Measurements from ENCODE around the gene MAPK10.

GRCh38 chr4:86033171-86033570, 326.7 kb downstream of the MAPK10 start:
- TF ChIP-seq, protein P1, sequence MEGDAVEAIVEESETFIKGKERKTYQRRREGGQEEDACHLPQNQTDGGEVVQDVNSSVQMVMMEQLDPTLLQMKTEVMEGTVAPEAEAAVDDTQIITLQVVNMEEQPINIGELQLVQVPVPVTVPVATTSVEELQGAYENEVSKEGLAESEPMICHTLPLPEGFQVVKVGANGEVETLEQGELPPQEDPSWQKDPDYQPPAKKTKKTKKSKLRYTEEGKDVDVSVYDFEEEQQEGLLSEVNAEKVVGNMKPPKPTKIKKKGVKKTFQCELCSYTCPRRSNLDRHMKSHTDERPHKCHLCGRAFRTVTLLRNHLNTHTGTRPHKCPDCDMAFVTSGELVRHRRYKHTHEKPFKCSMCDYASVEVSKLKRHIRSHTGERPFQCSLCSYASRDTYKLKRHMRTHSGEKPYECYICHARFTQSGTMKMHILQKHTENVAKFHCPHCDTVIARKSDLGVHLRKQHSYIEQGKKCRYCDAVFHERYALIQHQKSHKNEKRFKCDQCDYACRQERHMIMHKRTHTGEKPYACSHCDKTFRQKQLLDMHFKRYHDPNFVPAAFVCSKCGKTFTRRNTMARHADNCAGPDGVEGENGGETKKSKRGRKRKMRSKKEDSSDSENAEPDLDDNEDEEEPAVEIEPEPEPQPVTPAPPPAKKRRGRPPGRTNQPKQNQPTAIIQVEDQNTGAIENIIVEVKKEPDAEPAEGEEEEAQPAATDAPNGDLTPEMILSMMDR (IDR thresholded peaks at IDR 0.05; ENCODE audit: poor library complexity) = no peak
- TF ChIP-seq EZH2 (IDR thresholded peaks at IDR 0.05; ENCODE audit: borderline replicate concordance) (no peak), EZH2phosphoT487 (IDR thresholded peaks at IDR 0.05; ENCODE audit: low read depth, severe bottlenecking, unreplicated experiment) (no peak)

All from hepatocyte (in vitro differentiated cells).